CD4-positive, alpha-beta T cell treated with Interferon alpha-2 for 1 hour (primary cell): ENCODE results near the gene FBLN5.
"Not testable (repeated sequence)": the region's sequence is repeated elsewhere in the genome, so short reads cannot be mapped to it uniquely, and the experiment has no call there.

ENCODE experiments used
- DNase-seq, 2 donors: peaks; one replicate each; pipeline ENCODE4 v3.0.0-alpha.2; 2020 to 2022

The FBLN5 gene

DNA sequence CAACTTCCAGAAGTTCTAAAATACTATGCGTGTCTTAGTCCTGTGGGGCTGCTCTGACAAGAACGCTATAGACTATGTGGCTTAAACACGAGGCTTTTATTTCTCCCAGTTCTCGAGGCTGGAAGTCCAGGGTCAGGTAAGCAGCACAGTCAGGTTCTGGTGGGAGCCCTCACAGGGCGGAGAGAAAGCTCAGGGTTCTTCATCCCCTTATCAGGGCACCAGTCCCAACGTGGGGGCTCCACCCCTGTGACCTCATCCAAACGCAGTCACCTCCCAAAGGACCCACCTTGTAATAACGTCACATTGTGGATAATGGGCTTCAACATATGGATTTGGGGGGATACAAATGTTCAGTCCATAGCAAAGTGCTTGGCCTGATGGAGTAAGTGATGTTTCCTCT is 43.0 kb downstream of the FBLN5 start:
- no peak for DNase-seq

DNA sequence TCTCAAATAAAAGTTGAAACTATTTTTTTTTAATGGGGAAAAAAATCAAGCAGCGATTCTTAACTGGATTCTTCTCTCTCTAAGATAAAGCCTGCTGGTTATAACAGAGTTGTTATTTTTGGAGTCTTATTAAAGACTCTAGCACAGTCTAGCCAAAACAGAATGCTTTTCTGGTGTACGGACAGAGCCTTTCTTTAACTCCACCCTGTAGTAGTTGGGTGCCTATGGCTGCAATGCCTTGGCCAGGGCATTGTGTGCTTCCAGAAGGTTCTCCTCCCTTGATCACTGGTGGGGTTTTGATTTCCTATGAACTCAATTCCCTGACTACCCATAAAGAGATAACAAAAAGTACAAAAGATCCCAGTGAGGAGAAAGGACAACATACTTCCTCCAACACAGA is 44.4 kb downstream of the FBLN5 start:
- DNase-seq, result no peak

GRCh38 chr14:91902336-91902735 is 45.2 kb downstream of the FBLN5 start:
- no peak for DNase-seq

DNA sequence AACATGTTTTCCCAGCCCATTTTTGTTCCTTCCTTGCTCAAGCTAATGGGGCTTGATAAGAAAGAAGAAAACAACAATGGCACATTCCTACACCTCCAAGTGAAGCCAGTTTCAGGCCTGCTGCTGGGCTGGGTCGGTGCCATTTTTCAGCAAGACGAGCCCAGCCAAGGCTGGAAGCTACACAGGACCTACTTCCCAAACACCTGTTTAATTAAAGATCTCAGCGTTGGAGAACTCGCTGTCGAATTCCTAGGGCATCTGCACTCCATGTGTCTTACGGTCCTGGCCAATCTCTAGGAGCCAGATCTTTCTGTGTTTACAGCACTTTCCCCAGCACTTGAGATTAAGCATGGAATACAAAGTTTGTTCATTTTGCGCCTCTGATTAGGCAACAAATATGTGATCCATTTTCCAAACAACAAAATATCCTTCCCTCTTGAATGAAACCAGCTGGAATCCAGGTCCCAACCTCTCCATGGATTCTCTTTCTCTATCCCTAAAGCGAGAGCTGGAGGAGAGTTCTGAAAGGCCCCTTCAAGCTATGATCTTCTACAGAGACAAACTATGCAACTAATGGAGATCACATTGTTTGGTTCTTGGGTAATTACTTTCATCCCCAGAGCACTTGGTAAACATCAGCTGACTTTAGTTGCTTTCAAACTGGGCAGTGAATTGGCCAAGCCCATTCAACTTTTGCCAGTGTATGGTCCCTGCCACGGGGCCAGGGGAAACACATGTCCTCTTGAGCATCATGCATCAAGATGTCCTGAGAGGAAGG is 45.9 kb downstream of the FBLN5 start:
- DNase-seq, result no peak

- DNase-seq, result no peak
These were observed 47.7 kb downstream of the FBLN5 start for GRCh38 chr14:91899806-91900205.

DNA sequence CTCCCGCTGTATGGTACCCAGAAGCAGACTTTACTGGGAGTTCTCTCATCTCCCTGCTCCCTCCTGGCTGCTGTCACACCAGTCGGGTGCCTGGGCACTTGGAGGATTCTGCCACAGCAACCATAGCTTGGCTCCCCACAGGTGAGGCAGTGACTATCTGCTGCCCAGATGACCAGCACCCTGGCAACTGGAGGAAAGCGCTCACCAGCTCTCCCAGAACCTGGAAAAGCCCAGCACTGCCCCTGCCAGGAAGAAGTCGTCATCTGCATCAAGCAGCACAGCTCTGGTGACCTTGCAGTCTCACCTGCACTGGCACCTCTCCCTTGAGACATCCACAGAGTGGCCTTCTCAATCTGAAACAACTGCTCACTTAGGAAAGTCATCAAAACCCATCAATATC is 48.3 kb downstream of the FBLN5 start:
- peak; percentile 9 to 43 for DNase-seq

- DNase-seq, result no peak
These were observed 49.1 kb downstream of the FBLN5 start for GRCh38 chr14:91898372-91898771.

GRCh38 chr14:91897716-91898115 is 49.8 kb downstream of the FBLN5 start:
- not testable (repeated sequence) for DNase-seq

GRCh38 chr14:91897106-91897701 is 50.3 kb downstream of the FBLN5 start:
- no peak for DNase-seq

- DNase-seq, result no peak
These were observed 51.1 kb downstream of the FBLN5 start for GRCh38 chr14:91896419-91896818.

DNA sequence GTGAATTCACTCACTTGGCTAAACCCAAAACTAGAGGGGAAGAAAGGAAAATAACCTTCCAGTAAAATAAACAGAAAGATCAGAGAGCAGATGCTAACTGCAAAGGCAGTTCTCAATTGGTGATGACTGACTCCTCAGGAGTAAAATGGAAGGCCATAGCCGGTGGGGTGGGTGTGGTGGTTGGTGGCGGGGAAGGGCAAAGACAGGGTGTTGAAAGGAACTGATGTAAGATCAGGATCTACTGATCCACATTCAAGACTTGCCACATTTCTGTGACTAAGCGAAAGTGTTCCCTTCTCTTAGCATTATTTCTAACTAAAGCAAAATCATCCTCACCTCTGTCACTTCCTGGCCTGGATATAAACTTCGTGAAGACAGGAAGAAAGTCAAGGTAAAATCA is 53.8 kb downstream of the FBLN5 start:
- DNase-seq, result peak in 1 of 2 donors; percentile 6

DNA sequence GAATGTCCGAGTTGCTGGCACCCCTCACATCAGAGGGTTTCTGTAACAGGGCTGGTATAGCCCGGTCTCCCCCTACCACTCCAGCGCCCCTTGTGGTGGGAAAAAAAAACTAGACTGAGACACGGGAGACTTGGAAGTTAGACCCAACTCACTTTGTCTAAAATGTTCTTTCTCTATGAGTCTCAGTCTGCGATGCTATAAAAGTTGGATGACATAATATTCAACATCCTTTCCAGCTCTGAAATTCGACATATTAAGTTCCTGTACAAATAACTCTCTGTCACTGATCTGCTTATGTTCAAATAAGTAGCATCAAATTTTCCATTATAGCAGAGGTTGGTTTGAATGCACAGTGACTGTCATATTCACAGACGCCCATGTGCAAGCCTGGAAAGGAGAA is 54.5 kb downstream of the FBLN5 start:
- peak in 1 of 2 donors; percentile 49 for DNase-seq

DNA sequence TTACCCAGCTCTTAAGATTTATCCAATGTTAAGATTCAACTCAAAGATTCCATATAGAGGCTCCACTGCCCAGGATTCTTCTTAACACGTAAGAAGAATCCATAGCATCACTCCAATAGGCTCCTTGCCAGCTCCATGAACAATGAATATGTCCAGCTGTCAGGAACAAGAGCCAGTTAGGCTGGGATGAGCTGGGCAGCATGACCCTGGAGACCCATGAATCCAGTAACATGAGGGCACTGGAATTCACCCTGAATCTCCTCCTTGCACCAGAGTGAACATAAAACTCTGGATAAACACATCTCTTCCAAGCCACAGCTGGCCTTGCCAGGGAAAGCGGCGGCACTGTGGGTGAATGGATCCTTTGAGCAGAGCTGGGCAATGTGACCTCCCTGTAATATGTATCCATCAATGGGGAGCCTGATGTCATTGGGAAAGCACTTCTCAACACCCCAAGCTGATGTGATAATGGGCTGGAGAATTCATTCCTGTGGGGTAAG is 55.7 kb downstream of the FBLN5 start:
- no peak for DNase-seq

DNA sequence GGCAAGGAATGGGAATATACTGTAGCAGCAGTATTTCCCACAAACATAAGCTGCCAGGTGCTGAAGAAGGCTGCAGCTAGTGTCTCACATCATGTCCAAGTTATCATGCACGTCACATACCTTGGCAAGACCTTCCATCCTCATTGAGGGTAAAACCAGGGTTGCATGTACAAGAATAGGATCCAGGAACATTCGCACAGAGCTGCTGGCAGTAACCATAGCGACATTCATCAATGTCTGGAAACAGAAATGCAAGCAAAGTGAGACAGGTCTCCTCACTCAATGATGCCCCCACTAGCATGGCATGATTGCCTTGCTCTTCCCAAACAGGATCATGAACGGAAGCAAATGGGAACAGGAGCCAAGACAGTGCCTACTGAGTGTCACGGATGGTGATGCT is 56.4 kb downstream of the FBLN5 start:
- DNase-seq, result no peak

DNA sequence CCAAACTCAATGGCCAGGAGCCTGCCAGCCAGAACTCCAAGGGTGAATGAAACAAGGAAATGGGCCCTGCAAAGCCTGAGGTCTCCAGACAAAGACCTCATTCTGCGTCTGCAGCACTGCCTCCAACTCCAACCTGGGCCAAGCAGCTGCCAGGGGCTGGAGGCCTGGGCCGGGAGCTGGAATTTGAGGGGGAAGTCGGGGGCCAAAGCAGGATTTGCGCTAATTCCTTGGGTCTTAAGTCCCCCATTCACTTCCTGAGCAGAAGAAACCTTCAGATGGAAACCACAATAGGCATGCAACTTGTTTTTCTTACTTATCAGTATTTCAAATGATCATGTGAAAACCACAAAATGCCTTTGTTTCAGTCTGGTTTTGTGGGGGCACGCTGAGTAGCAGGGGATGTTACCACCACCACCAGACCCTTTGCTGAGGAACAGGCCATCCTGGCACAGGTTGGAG is 57.2 kb downstream of the FBLN5 start:
- no peak for DNase-seq

GRCh38 chr14:91889477-91890211 is 57.9 kb downstream of the FBLN5 start:
- no peak for DNase-seq

GRCh38 chr14:91888641-91889476 is 58.6 kb downstream of the FBLN5 start:
- DNase-seq, result no peak

DNA sequence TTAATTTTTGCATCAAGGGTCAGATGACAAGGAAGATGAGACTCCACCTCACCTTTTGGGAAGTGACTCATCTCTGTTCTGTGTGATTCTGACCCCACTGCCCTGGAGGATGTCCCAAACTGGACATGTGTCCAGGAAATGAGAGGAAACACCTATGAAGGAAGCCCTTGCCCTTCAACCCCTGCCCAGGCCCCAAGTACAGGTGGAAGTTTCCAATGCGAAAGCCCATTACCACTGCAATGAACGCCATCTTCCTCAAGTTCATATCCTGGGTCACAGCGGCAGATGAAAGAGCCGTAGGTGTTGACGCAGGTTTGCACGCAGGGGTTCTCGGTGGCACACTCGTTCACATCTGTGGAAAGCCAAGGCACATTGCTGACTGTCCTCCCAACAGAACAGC is 60.5 kb downstream of the FBLN5 start:
- DNase-seq, result no peak

GRCh38 chr14:91885839-91886238 is 61.7 kb downstream of the FBLN5 start:
- no peak for DNase-seq

DNA sequence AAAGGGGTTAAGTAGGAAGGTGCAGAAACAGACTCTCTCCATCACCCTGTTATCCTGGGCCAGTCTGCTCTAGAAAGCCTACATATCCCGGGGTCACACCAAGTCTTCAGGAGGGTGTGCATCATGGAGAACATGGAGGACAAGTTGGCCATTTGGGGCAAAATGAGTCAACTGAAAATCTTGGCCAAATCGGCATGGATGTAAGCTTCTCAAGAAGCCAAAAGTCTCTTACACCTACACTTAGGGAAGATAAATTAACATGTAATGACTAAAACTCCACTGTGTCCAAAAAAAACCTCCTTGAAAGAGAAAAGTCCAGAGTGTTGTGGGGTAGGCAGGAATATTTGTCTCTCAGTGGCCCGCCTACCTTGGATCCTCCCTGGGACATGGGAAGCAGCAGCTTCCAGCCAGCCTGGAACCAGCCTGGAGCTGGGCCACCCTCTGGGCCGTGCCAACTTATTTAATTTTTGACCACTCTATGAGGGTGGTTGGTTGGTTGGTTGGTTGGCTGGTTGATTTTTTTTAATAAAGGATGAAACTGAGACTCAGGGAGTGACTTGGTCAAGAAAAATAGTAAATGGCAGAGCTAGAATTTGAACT is 62.3 kb downstream of the FBLN5 start:
- no peak for DNase-seq

DNA sequence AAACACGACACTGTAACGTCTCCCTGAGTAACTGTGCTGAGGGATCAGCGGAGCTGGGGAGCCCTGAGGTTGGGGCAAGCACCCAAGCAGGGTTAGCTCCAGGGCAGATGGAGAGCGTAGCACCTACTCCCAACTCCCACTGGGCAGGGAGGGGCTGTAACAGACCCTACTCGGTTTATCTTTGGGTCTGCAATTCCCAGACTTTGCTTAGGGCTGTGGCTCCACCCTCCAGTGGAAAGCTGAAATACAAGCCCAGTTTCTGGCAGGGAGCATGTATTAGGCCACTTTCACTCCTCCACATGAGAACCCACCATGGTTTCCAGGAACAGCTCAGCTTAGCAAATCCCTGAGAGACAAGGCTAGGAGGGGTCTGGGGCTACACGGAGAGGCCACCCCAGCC is 62.8 kb downstream of the FBLN5 start:
- DNase-seq, result no peak

DNA sequence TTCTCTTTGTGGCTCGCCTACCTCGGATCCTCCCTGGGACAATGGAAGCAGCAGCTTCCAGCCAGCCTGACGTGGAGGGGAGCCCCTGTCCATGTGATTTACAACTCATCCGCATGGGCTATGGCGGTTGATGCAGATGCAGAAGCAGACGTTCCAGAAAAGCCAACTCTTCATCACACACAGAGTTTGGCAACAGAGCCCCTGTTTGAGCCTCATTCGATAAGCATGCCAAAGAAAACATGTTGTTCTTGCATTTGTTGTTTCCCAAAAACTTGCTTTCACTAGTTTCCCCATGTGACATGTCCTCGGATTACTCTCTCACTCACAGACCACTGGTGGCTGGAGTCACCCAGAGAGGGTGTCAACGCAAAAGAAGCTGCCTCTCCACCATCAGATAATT is 63.7 kb downstream of the FBLN5 start:
- no peak for DNase-seq
